ENCODE measurements around the gene GAS2L3.
A peak's percentile ranks its signal among the peaks of the same experiment; 100 is the strongest.
"Not testable (repeated sequence)": the region's sequence is repeated elsewhere in the genome, so short reads cannot be mapped to it uniquely, and the experiment has no call there.

The GAS2L3 gene

GRCh38 chr12:100574187-100575074, 947 bp downstream of the GAS2L3 start:
- no peaks in the 10 kb centered on the region for H3K9me3 ChIP-seq (ENCODE audit: control insufficient read depth, insufficient read depth, low read length)
- 0 out of 2 replicates have a peak, but pooled peaks cover 2% of the 10 kb centered on the region for H3K4me1 ChIP-seq (ENCODE audit: control insufficient read depth, insufficient read depth, low read length)
- no peak overlapping the region for H3K27ac ChIP-seq (ENCODE audit: low read length)
- no peaks in the 10 kb centered on the region for H3K27me3 ChIP-seq (ENCODE audit: control insufficient read depth, insufficient read depth, low read length)
- no CpG with 5 or more reads among the region's 15 CpGs for whole genome bisulfite sequencing (ENCODE audit: insufficient coverage, insufficient read length)
- no peaks in the 10 kb centered on the region for H3K36me3 ChIP-seq (ENCODE audit: control insufficient read depth, insufficient read depth, low read length)
- peak overlapping the region; percentile 80; the same call in 1 of the 2 replicates for H3K4me3 ChIP-seq (ENCODE audit: low read length)
- DNase-seq (ENCODE audit: low read depth, low spot score), result no peak

DNA sequence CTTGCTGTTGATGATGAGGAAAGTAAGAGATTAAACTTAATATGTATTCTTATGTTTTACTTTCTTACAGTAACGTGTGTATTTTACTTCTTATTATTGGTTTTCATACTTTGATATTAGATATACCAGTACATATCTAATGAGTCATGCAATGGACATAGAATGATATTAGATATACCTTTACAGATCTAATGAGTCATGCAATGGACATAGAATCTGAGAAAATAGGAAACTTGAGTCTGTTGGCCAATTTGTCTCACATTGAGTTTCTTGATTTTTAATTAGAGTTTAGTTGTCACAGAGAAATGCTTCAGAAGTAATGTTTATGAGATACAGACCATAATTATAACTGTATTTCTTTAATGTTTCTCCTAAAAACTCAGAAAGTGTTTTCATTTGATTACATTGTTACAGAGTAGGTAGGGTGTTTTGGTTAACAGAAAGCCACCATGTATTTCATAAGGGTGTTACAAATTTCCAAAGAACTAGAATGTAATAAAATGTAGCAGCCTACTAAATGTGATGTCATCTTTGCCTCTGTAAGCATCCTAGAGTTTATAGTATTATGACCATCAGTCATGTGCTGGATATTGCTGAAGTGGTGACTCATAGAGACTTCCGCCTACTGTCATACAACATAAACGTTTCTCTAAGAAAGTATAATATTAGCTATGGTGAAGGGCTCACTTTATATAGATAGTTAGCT, 3.0 kb downstream of the GAS2L3 start:
- Histone ChIP-seq H3K4me1 (ENCODE audit: control insufficient read depth, insufficient read depth, low read length) (0 out of 2 replicates have a peak, but pooled peaks cover 2% of the 10 kb centered on the region), H3K9me3 (ENCODE audit: control insufficient read depth, insufficient read depth, low read length) (no peaks in the 10 kb centered on the region), H3K27ac (ENCODE audit: low read length) (no peak overlapping the region), H3K36me3 (ENCODE audit: control insufficient read depth, insufficient read depth, low read length) (no peaks in the 10 kb centered on the region), H3K4me3 (ENCODE audit: low read length) (no peak overlapping the region), H3K27me3 (ENCODE audit: control insufficient read depth, insufficient read depth, low read length) (no peaks in the 10 kb centered on the region)
- no CpG with 5 or more reads among the region's 3 CpGs for WGBS (ENCODE audit: insufficient coverage, insufficient read length)
- no peak for DNase-seq (ENCODE audit: low read depth, low spot score)

GRCh38 chr12:100578923-100579322, 5.4 kb downstream of the GAS2L3 start:
- Histone ChIP-seq H3K4me1 (ENCODE audit: control insufficient read depth, insufficient read depth, low read length) (0 out of 2 replicates have a peak, but pooled peaks cover 2% of the 10 kb centered on the region), H3K27me3 (ENCODE audit: control insufficient read depth, insufficient read depth, low read length) (no peaks in the 10 kb centered on the region), H3K36me3 (ENCODE audit: control insufficient read depth, insufficient read depth, low read length) (no peaks in the 10 kb centered on the region), H3K9me3 (ENCODE audit: control insufficient read depth, insufficient read depth, low read length) (no peaks in the 10 kb centered on the region), H3K27ac (ENCODE audit: low read length) (no peak overlapping the region), H3K4me3 (ENCODE audit: low read length) (no peak overlapping the region)
- DNase-seq (ENCODE audit: low read depth, low spot score), result no peak
- WGBS (ENCODE audit: insufficient coverage, insufficient read length), result no CpG with 5 or more reads among the region's 5 CpGs

DNA sequence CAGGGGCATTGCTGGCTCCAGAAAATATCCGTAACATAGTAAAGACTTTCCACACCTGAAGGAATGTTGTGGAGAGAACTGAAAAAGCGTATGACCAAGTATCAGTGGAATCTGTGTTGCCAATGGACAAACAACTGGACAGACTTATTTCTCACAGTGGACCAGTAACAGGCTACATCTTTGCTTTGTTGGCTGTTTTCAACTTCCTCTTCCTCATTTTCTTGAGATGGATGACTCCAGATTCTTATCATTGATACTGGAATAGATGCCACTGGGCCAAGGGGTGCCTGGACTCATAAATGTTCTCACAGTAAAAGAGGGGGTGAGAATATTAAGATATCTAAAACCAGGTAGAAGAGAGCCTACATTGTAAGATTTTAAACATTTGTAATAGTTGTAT, 6.4 kb downstream of the GAS2L3 start:
- no peaks in the 10 kb centered on the region for H3K36me3 ChIP-seq (ENCODE audit: control insufficient read depth, insufficient read depth, low read length)
- no peaks in the 10 kb centered on the region for H3K9me3 ChIP-seq (ENCODE audit: control insufficient read depth, insufficient read depth, low read length)
- H3K27me3 ChIP-seq (ENCODE audit: control insufficient read depth, insufficient read depth, low read length), result no peaks in the 10 kb centered on the region
- WGBS (ENCODE audit: insufficient coverage, insufficient read length), result no CpG with 5 or more reads among the region's 2 CpGs
- no peak overlapping the region for H3K27ac ChIP-seq (ENCODE audit: low read length)
- no peaks in the 10 kb centered on the region for H3K4me1 ChIP-seq (ENCODE audit: control insufficient read depth, insufficient read depth, low read length)
- no peak for DNase-seq (ENCODE audit: low read depth, low spot score)
- no peak overlapping the region for H3K4me3 ChIP-seq (ENCODE audit: low read length)

DNA sequence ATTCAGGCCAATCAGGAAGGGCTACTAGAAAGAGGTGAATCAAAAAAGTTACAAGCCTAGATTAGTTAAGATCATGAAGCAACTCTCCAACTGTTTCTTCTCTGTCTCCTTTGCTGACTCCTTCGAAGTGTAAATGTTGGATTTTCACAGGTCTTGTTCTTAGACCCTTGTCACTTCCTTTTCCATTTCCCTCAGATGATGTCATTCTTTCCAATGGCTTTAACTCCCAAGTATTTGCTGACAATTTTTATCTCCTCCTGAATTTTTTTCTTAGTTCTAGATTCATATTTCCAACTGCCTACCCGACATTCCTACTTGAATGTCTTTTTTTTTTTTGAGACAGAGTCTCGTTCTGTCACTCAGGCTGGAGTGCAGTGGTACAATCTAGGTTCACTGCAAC, 10.8 kb downstream of the GAS2L3 start:
- H3K36me3 ChIP-seq (ENCODE audit: control insufficient read depth, insufficient read depth, low read length), result no peaks in the 10 kb centered on the region
- no peak overlapping the region for H3K4me3 ChIP-seq (ENCODE audit: low read length)
- no peak for DNase-seq (ENCODE audit: low read depth, low spot score)
- no peak overlapping the region for H3K27ac ChIP-seq (ENCODE audit: low read length)
- no CpG with 5 or more reads among the region's 3 CpGs for WGBS (ENCODE audit: insufficient coverage, insufficient read length)
- no peaks in the 10 kb centered on the region for H3K4me1 ChIP-seq (ENCODE audit: control insufficient read depth, insufficient read depth, low read length)
- no peaks in the 10 kb centered on the region for H3K9me3 ChIP-seq (ENCODE audit: control insufficient read depth, insufficient read depth, low read length)
- no peaks in the 10 kb centered on the region for H3K27me3 ChIP-seq (ENCODE audit: control insufficient read depth, insufficient read depth, low read length)

- H3K36me3 ChIP-seq (ENCODE audit: control insufficient read depth, insufficient read depth, low read length), result no peaks in the 10 kb centered on the region
- WGBS (ENCODE audit: insufficient coverage, insufficient read length), result no CpG with 5 or more reads among the region's 4 CpGs
- H3K9me3 ChIP-seq (ENCODE audit: control insufficient read depth, insufficient read depth, low read length), result no peaks in the 10 kb centered on the region
- no peak overlapping the region for H3K4me3 ChIP-seq (ENCODE audit: low read length)
- H3K27me3 ChIP-seq (ENCODE audit: control insufficient read depth, insufficient read depth, low read length), result no peaks in the 10 kb centered on the region
- DNase-seq (ENCODE audit: low read depth, low spot score), result no peak
- no peak overlapping the region for H3K27ac ChIP-seq (ENCODE audit: low read length)
- no peaks in the 10 kb centered on the region for H3K4me1 ChIP-seq (ENCODE audit: control insufficient read depth, insufficient read depth, low read length)
Observed at GRCh38 chr12:100591979-100592378, 18.5 kb downstream of the GAS2L3 start.

DNA sequence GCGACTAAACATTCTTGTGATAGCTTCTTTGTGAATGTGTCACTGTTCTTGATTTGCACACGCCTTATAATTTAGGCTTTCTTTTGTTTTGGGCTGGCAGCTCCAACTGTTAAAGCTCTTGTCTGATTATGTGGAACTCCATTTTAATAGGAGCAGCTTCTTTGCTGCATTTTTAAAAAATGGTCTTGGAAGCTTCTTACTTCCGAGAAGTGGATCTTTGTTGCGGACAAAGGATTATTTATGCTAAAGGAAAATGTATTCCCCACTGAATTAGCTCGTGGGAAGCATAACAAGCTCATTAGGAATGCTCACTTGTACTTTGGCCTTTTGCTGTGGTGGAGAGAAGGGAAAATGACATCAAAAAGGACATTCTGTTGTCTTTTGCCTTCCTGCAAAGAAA, 20.0 kb downstream of the GAS2L3 start:
- no peaks in the 10 kb centered on the region for H3K4me1 ChIP-seq (ENCODE audit: control insufficient read depth, insufficient read depth, low read length)
- H3K4me3 ChIP-seq (ENCODE audit: low read length), result no peak overlapping the region
- no peaks in the 10 kb centered on the region for H3K27me3 ChIP-seq (ENCODE audit: control insufficient read depth, insufficient read depth, low read length)
- no CpG with 5 or more reads among the region's 5 CpGs for WGBS (ENCODE audit: insufficient coverage, insufficient read length)
- H3K9me3 ChIP-seq (ENCODE audit: control insufficient read depth, insufficient read depth, low read length), result no peaks in the 10 kb centered on the region
- DNase-seq (ENCODE audit: low read depth, low spot score), result no peak
- H3K27ac ChIP-seq (ENCODE audit: low read length), result no peak overlapping the region
- H3K36me3 ChIP-seq (ENCODE audit: control insufficient read depth, insufficient read depth, low read length), result no peaks in the 10 kb centered on the region

DNA sequence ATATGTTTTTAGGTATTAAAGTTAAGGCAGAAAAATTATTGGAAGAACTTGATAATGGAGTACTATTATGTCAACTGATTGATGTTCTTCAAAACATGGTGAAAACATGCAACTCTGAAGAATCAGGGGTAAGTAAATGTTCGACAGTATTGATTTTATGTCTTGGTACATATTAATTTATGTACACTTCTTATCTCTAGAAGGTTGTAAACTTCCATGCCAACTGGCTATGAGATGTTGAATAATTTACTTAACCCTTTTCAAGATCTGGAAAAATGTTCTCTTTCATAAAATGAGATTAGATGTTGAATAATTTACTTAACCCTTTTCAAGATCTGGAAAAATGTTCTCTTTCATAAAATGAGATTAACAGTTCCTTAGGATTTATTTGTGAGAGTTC, 28.1 kb downstream of the GAS2L3 start:
- no peak for DNase-seq (ENCODE audit: low read depth, low spot score)
- no peaks in the 10 kb centered on the region for H3K27me3 ChIP-seq (ENCODE audit: control insufficient read depth, insufficient read depth, low read length)
- no peaks in the 10 kb centered on the region for H3K9me3 ChIP-seq (ENCODE audit: control insufficient read depth, insufficient read depth, low read length)
- H3K4me1 ChIP-seq (ENCODE audit: control insufficient read depth, insufficient read depth, low read length), result no peaks in the 10 kb centered on the region
- no CpG with 5 or more reads among the region's 1 CpG for WGBS (ENCODE audit: insufficient coverage, insufficient read length)
- H3K4me3 ChIP-seq (ENCODE audit: low read length), result no peak overlapping the region
- no peak overlapping the region for H3K27ac ChIP-seq (ENCODE audit: low read length)
- H3K36me3 ChIP-seq (ENCODE audit: control insufficient read depth, insufficient read depth, low read length), result no peaks in the 10 kb centered on the region

DNA sequence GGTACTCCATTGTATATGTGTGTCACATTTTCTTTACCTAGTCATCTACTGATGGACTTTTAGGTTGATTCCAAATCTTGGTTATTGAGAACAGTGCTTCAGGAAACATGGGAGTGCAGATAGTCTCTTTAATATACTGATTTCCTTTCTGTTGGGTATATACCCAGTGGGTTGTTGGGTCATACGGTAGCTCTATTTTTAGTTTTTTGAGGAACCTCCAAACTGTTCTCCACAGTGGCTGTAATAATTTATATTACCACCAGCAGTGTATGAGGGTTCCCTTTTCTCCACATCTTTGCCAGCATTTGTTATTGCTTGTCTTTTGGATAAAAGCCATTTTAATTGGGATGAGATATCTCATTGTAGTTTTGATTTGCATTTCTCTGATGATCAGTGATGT, 29.5 kb downstream of the GAS2L3 start:
- DNase-seq (ENCODE audit: low read depth, low spot score); H3K4me1 ChIP-seq (ENCODE audit: control insufficient read depth, insufficient read depth, low read length); H3K36me3 ChIP-seq (ENCODE audit: control insufficient read depth, insufficient read depth, low read length); H3K4me3 ChIP-seq (ENCODE audit: low read length); H3K9me3 ChIP-seq (ENCODE audit: control insufficient read depth, insufficient read depth, low read length); H3K27me3 ChIP-seq (ENCODE audit: control insufficient read depth, insufficient read depth, low read length); H3K27ac ChIP-seq (ENCODE audit: low read length): not testable (repeated sequence)
- WGBS (ENCODE audit: insufficient coverage, insufficient read length), result no CpG with 5 or more reads among the region's 1 CpG

DNA sequence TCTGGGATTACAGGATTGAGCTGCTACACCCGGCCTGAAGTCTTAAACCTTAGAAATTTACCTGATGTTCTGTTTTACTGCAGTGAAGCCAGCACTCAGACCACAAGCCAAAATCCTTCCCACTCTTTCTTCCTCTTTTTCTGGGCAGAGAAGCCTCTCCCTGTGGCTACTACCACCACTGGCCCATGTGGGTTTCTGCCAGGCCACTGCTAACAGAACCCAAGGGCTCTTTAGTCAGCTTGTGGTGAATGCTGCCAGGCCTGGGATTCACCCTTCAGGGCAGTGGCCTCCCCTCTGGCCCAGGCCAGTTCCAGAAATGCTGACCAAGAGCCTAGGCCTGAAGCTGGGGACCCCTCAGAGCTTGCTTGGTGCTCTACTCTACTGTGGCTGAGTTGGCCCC, 35.3 kb downstream of the GAS2L3 start:
- H3K4me1 ChIP-seq (ENCODE audit: control insufficient read depth, insufficient read depth, low read length), result no peaks in the 10 kb centered on the region
- DNase-seq (ENCODE audit: low read depth, low spot score), result no peak
- H3K27ac ChIP-seq (ENCODE audit: low read length), result no peak overlapping the region
- H3K36me3 ChIP-seq (ENCODE audit: control insufficient read depth, insufficient read depth, low read length), result no peaks in the 10 kb centered on the region
- no peak overlapping the region for H3K4me3 ChIP-seq (ENCODE audit: low read length)
- no peaks in the 10 kb centered on the region for H3K27me3 ChIP-seq (ENCODE audit: control insufficient read depth, insufficient read depth, low read length)
- no peaks in the 10 kb centered on the region for H3K9me3 ChIP-seq (ENCODE audit: control insufficient read depth, insufficient read depth, low read length)
- no CpG with 5 or more reads among the region's 1 CpG for WGBS (ENCODE audit: insufficient coverage, insufficient read length)

Data from iPS DF 6.9 (cell line).